Pancreas (tissue), 10 donors: Measurements from ENCODE around the gene SS18L1. TPM values are rescaled to one million over a fixed set of nuclear protein-coding genes. Genes with fewer than 3 reads are reported as not detected.

Source experiments
- ATAC-seq, 4 donors: fragments of 200-7000 bp; cut with Tn5 transposase; one replicate each; pipeline versions ENCODE4 v1.8.0 to v1.9.1; 2020; ENCODE audit warnings: mild to moderate bottlenecking in 4 of 4, moderate library complexity in 4 of 4
- DNase-seq, 6 donors: peaks; one replicate each; pipeline ENCODE4 v3.0.0-alpha.2; 2020
- FAIRE-seq: peaks from 2 replicates; lab custom pipeline; 2012; peaks lifted over from hg19 to GRCh38; lab: Jason Lieb, UNC
- H3K27ac ChIP-seq, 4 donors: fragments of 200-600 bp; sonication (generic); 1 replicate in 3 of 4; 2 replicates in 1 of 4; pipeline versions ENCODE4 v1.5.0 to v1.8.0; 2020
- H3K27me3 ChIP-seq, 4 donors: fragments of 200-600 bp; one replicate each; pipeline ENCODE4 v1.8.0; 2021
- H3K36me3 ChIP-seq, 3 donors: fragments of 200-600 bp; sonication (generic) in 1 of 3; one replicate each; pipeline versions ENCODE4 v1.5.0 to v1.8.0; 2020 to 2021
- H3K4me1 ChIP-seq, 3 donors: fragments of 200-600 bp; one replicate each; pipeline ENCODE4 v1.8.0; 2021
- H3K4me3 ChIP-seq, 4 donors: fragments of 200-600 bp; sonication (generic) in 2 of 4; one replicate each; pipeline versions ENCODE4 v1.5.0 to v1.8.0; 2020 to 2021
- H3K9me3 ChIP-seq, 4 donors: fragments of 200-600 bp; one replicate each; pipeline ENCODE4 v1.8.0; 2021
- WGBS, 2 donors: extraction: QIAGEN DNeasy Blood & Tissue Kit; methylation state at CpG; one replicate each; pipeline ENCODE4 v1.1.7; 2013; 5-methylcytosine and 5-hydroxymethylcytosine counted together
- intact Hi-C, 3 donors: fragments of 100-400 bp; cut with DNase I; formaldehyde crosslinking; loops; one replicate each; pipeline versions ENCODE4 v1.11.1 to v1.14.2; 2022
- polyA plus RNA-seq, 2 donors: library from polyadenylated mRNA; stranded (reverse); fragments of 200-250 nt; gene quantifications; one replicate each; pipeline ENCODE4 v1.2.3, GENCODE V29; 2013
- total RNA-seq, 6 donors: library from RNA; stranded (reverse); fragmentation: NEBNext Ultra II Directional in 4 of 6; extraction: Animal tissue kit (Norgen Biotek cat#: 25700) in 4 of 6; gene quantifications; one replicate each; pipeline versions ENCODE4 v1.2.1 to v1.2.4, GENCODE V29; 2021 to 2023
- TF ChIP-seq, protein P1 (sequence below), 4 donors: fragments of 200-600 bp; sonication (generic) in 3 of 4; IDR thresholded peaks; one replicate each; pipeline versions ENCODE4 v1.5.0 to v1.8.0; 2021; ENCODE audit warnings: antibody characterized with exemption in 4 of 4
- donor health status: healthy with polysubstance abuse.
- donor health status: DM: no; HTN: no; CAD: no; lungs with moderate emphysema.
- donor health status: DM: no; HTN: no; CAD: no.
- donor health status: control.
- donor health status: control.
- donor health status: Bipolar disorder and iron deficiency.
- donor health status: DM: yes; HTN: yes; CAD: no.
- donor health status: DM: no; HTN: no; CAD: no.
- donor health status: DM: no; HTN: no; CAD: no.
- donor health status: DM: yes; HTN: yes; CAD: no.

The SS18L1 gene
- total and polyA plus RNA-seq, 8 donors = 6.6 to 19.3 (median 8.4) TPM

DNA sequence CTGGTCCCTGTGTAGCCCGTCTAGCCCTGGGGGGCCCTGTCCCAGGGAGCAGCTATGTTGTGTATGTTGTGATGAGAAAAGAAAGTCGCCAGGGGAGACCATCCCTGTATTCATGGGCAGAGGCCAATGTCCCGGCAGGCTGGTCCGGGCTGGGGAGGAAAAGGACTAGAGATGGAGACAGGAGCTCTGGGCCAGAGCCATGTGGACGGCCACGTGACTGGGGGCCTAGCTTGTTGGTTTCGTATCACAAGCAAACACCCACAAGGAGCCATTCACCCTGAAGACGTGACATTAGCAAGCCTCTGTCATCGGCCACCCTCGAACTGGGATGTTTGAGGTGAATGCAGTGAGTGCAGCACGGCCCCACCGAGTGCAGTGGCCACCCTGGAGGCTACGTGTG lies 79.4 kb downstream of the SS18L1 start:
- no peaks in the 10 kb centered on the region for H3K36me3 ChIP-seq
- 76 to 77% methylated on average over 13 of the region's 13 CpGs for WGBS, 2 donors
- TF ChIP-seq, protein P1, sequence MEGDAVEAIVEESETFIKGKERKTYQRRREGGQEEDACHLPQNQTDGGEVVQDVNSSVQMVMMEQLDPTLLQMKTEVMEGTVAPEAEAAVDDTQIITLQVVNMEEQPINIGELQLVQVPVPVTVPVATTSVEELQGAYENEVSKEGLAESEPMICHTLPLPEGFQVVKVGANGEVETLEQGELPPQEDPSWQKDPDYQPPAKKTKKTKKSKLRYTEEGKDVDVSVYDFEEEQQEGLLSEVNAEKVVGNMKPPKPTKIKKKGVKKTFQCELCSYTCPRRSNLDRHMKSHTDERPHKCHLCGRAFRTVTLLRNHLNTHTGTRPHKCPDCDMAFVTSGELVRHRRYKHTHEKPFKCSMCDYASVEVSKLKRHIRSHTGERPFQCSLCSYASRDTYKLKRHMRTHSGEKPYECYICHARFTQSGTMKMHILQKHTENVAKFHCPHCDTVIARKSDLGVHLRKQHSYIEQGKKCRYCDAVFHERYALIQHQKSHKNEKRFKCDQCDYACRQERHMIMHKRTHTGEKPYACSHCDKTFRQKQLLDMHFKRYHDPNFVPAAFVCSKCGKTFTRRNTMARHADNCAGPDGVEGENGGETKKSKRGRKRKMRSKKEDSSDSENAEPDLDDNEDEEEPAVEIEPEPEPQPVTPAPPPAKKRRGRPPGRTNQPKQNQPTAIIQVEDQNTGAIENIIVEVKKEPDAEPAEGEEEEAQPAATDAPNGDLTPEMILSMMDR (IDR thresholded peaks at IDR 0.05) = no peak
- no peak for ATAC-seq
- H3K4me1 ChIP-seq = peaks cover 7 to 15% (median 12%) of the 10 kb centered on the region in 3 donors
- FAIRE-seq = no peak
- no peaks in the 10 kb centered on the region for H3K9me3 ChIP-seq
- no peak for DNase-seq
- no peak overlapping the region for H3K27ac ChIP-seq
- peaks cover 0 to 8% (median 0%) of the 10 kb centered on the region in 4 donors for H3K27me3 ChIP-seq
- H3K4me3 ChIP-seq = no peak overlapping the region
- intact Hi-C loops = no loop called here

DNA sequence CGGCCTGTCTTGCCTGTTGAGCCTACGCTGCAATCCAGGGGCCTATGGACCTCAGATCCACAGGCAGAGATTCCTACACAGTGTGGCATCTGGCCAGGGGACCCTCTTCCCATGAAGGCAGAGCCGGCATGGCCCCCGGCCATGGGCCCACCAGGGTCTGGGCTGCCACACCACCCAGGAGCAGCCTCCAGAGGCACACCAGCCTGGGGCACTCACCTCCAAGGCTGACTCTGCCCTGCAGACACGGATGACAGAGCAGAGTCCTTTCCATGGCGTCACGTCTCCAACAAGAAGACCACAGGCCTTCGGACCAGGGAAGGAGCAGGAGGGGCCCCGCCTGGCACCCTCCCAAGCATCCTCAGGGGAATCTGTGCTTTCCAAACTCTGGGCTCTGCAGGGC lies 80.0 kb downstream of the SS18L1 start:
- H3K27ac ChIP-seq = no peak overlapping the region
- 80 to 86% methylated on average over 7 to 9 of the region's 9 CpGs for WGBS, 2 donors
- no peak overlapping the region for H3K4me3 ChIP-seq
- peaks cover 7 to 15% (median 12%) of the 10 kb centered on the region in 3 donors for H3K4me1 ChIP-seq
- no peaks in the 10 kb centered on the region for H3K9me3 ChIP-seq
- intact Hi-C loops = no loop called here
- peak in 1 of 6 donors; percentile 52 for DNase-seq
- TF ChIP-seq, protein P1 (IDR thresholded peaks at IDR 0.05) = no peak
- peaks cover 0 to 8% (median 0%) of the 10 kb centered on the region in 4 donors for H3K27me3 ChIP-seq
- FAIRE-seq = no peak
- no peaks in the 10 kb centered on the region for H3K36me3 ChIP-seq
- no peak for ATAC-seq

DNA sequence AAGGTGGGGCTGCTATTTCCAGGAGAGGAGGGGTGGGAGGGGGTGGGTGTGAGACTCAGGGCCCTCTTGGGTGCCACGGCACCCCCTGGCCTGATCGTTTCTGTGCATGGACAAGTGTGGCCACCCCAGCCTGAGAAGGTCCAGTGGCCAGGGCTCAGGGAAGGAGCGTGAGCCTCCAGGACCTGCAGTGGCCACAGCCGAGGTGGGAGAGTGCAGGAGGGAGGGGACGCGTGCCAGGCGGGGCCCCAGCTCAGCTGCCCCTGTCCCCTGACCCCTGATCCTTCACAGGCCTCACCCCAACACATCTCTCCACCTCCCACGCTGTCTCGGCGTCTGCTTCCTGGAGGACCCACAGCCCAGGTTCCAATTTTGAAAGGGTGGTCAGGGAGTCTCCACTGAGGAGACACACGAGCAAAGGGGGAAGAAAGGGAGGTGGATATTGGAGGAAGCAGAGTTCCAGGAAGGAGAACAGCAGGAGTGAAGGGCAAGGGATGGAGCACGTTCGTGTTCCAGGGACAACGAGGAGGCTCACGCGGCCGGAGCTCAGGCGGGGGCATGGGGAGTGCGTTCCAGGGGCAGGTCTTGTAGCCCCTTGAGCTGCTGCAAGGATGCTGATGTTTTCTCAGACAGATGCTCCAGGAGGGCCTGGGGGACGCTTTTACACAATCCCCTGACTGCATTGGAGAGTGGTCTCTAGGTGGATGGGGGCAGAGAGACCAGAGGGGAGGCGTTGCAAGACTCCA lies 80.7 kb downstream of the SS18L1 start:
- no peaks in the 10 kb centered on the region for H3K9me3 ChIP-seq
- intact Hi-C loops = no loop called here
- peaks cover 7 to 15% (median 12%) of the 10 kb centered on the region in 3 donors for H3K4me1 ChIP-seq
- peaks cover 0 to 8% (median 0%) of the 10 kb centered on the region in 4 donors for H3K27me3 ChIP-seq
- peak in 1 of 6 donors; percentile 59 for DNase-seq
- no peak overlapping the region for H3K4me3 ChIP-seq
- TF ChIP-seq, protein P1 (IDR thresholded peaks at IDR 0.05) = no peak
- ATAC-seq = no peak
- no peak overlapping the region for H3K27ac ChIP-seq
- 72 to 76% methylated on average over 20 to 21 of the region's 21 CpGs for WGBS, 2 donors
- FAIRE-seq = no peak
- no peaks in the 10 kb centered on the region for H3K36me3 ChIP-seq

DNA sequence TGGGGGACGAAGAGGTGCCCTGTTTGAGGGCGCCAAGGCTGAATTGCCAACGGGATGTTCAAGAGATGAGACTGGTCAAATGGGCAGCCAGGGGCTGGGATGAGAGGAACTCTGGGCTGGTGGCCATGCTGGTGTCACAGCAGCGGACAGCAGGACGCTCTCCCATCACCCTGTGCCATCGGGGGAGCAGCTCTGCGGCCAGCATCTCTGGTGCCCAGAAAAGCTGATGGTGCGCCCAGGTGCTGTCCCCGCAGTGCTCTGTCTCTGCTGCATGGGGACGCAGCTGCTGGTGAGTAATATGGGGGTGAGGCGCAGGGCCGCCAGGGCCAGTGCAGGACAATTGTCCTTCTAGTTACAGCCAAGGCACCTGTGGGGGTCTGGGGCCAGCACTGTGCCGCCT lies 81.5 kb downstream of the SS18L1 start:
- H3K27ac ChIP-seq = no peak overlapping the region
- FAIRE-seq = no peak

More for the DNA sequence above, 81.5 kb downstream of the SS18L1 start:
- WGBS, 2 donors = 85% methylated on average over 13 of the region's 13 CpGs
- TF ChIP-seq, protein P1 (IDR thresholded peaks at IDR 0.05) = no peak
- ATAC-seq (no peak), DNase-seq (peak in 1 of 6 donors; percentile 42)
- peaks cover 7 to 15% (median 12%) of the 10 kb centered on the region in 3 donors for H3K4me1 ChIP-seq
- intact Hi-C loops = no loop called here
- no peak overlapping the region for H3K4me3 ChIP-seq
- no peaks in the 10 kb centered on the region for H3K9me3 ChIP-seq
- H3K27me3 ChIP-seq = peaks cover 0 to 8% (median 0%) of the 10 kb centered on the region in 4 donors
- no peaks in the 10 kb centered on the region for H3K36me3 ChIP-seq
